ENCODE results near the gene TMEM121.
"Not testable (repeated sequence)": the region's sequence is repeated elsewhere in the genome, so short reads cannot be mapped to it uniquely, and the experiment has no call there.

- peak in 1 of 2 donors; percentile 42 for TF ChIP-seq CTCF (IDR thresholded peaks at IDR 0.05)
- not testable (repeated sequence) for TF ChIP-seq POLR2A, EP300 (IDR thresholded peaks at IDR 0.05)
Observed at GRCh38 chr14:105558449-105559154, 32.2 kb downstream of the TMEM121 start.
